Adrenal gland (tissue), 5 donors: Measurements from ENCODE around the gene TP73.

Experiments used
- POLR2A ChIP-seq, 2 donors: fragments of 450-650 bp; IDR thresholded peaks; one replicate each; pipeline ENCODE4 v1.6.1; 2017; ENCODE audit warnings: antibody characterized with exemption in 2 of 2, mild to moderate bottlenecking in 2 of 2, moderate library complexity in 1 of 2
- TF ChIP-seq, protein P1 (sequence below), 6 experiments: fragments of 450-650 bp in 4 of 6; fragments of 200-600 bp in 2 of 6; sonication (generic) in 1 of 6; IDR thresholded peaks; 1 replicate in 5 of 6; 2 replicates in 1 of 6; pipeline versions ENCODE4 v1.5.1 to v1.8.0; 2016 to 2021; ENCODE audit warnings: antibody characterized with exemption in 6 of 6, mild to moderate bottlenecking in 2 of 6, moderate library complexity in 1 of 6
- donor health status: DM: no; HTN: no; CAD: no.

DNA sequence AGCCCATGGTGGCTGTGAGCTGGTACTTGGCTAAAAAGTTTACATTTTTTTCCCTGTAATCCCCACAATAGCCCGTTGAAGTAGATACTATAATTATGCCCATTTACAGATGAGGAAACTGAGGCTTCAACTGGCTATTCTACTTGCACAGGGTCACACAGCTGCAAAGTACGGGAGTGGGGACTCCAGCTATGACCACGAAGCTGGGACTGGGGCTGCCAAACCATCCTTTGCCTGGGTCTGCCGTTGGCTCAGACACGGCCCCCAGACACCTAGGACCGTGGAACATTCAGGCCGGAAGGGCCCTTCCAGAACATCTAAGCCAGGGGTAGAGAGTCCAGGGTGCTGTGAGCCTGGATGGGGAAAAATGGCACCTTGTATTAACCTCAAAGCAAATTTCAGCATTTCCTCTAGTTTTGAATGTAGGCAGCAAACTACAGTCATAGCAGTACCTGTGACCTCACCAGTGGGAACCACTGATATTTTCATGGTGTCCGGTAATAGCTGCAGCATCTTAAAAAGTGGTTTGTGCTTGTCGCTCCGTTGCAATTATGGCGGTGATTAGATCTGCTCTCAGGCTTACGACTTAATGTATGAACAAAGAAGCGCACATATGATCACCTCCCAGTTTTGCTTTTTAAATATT, 4.3 kb downstream of the TP73 start:
- TF ChIP-seq, protein P1, sequence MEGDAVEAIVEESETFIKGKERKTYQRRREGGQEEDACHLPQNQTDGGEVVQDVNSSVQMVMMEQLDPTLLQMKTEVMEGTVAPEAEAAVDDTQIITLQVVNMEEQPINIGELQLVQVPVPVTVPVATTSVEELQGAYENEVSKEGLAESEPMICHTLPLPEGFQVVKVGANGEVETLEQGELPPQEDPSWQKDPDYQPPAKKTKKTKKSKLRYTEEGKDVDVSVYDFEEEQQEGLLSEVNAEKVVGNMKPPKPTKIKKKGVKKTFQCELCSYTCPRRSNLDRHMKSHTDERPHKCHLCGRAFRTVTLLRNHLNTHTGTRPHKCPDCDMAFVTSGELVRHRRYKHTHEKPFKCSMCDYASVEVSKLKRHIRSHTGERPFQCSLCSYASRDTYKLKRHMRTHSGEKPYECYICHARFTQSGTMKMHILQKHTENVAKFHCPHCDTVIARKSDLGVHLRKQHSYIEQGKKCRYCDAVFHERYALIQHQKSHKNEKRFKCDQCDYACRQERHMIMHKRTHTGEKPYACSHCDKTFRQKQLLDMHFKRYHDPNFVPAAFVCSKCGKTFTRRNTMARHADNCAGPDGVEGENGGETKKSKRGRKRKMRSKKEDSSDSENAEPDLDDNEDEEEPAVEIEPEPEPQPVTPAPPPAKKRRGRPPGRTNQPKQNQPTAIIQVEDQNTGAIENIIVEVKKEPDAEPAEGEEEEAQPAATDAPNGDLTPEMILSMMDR (IDR thresholded peaks at IDR 0.05): no peak
- TF ChIP-seq POLR2A (IDR thresholded peaks at IDR 0.05): no peak
